HEK293 (cell line): ENCODE measurements around the gene DAPK2.

Experiments used
- CTCF ChIA-PET: fragments of 350-600 bp; formaldehyde crosslinking; extraction: SDS; loops from one replicate; lab custom pipeline; 2021; ENCODE audit warnings: antibody characterized with exemption; lab: Yijun Ruan, JAX
- POLR2A ChIA-PET: fragments of 300-600 bp; formaldehyde crosslinking; extraction: SDS; loops from one replicate; lab custom pipeline; 2020; ENCODE audit warnings: antibody characterized with exemption, inconsistent platforms; lab: Yijun Ruan, JAX
- H3K27ac ChIP-seq: fragments of 200-500 bp; sonication (Bioruptor generic); 2 replicates; pipeline ENCODE4 v1.5.1; 2014; ENCODE audit warnings: low read depth, low read length, control low read depth, inconsistent platforms; ENCODE audit errors: extremely low read depth
- H3K36me3 ChIP-seq, 2 experiments: fragments of 200-500 bp in 1 of 2; sonication (Bioruptor generic) in 1 of 2; 1 replicate in 1 of 2; 2 replicates in 1 of 2; pipeline ENCODE4 v1.5.1; 2014 to 2017; ENCODE audit warnings: inconsistent platforms in 2 of 2, low read length in 2 of 2; ENCODE audit not compliant: control insufficient read depth in 2 of 2, insufficient read depth in 1 of 2
- H3K4me1 ChIP-seq: fragments of 200-500 bp; sonication (Bioruptor generic); 2 replicates; pipeline ENCODE4 v1.5.1; 2014; ENCODE audit warnings: mild to moderate bottlenecking, low read length, inconsistent platforms; ENCODE audit not compliant: control insufficient read depth, insufficient read depth
- H3K4me3 ChIP-seq: 2 replicates; pipeline ENCODE4 v1.5.1; 2011; ENCODE audit warnings: low read depth, mild to moderate bottlenecking, control low read depth, low read length, moderate library complexity
- H3K9me3 ChIP-seq: fragments of 200-500 bp; sonication (Bioruptor generic); 2 replicates; pipeline ENCODE4 v1.5.1; 2014; ENCODE audit warnings: low read depth, low read length, inconsistent platforms; ENCODE audit not compliant: control insufficient read depth, insufficient read depth
- FEZF1 ChIP-seq: fragments of 450-650 bp; formaldehyde crosslinking; IDR thresholded peaks from 2 replicates; pipeline ENCODE4 v1.5.1; 2016; ENCODE audit warnings: missing biosample characterization, missing genetic modification characterization
- GLIS1 ChIP-seq: fragments of 450-650 bp; formaldehyde crosslinking; IDR thresholded peaks from 2 replicates; pipeline ENCODE4 v1.5.1; 2016; ENCODE audit warnings: missing biosample characterization, missing genetic modification characterization
- KLF1 ChIP-seq: fragments of 450-650 bp; formaldehyde crosslinking; IDR thresholded peaks from 2 replicates; pipeline ENCODE4 v1.5.1; 2016; ENCODE audit warnings: missing biosample characterization, missing genetic modification characterization
- KLF7 ChIP-seq: fragments of 450-650 bp; formaldehyde crosslinking; IDR thresholded peaks from 2 replicates; pipeline ENCODE4 v1.5.1; 2016; ENCODE audit warnings: missing biosample characterization, missing genetic modification characterization, borderline replicate concordance
- REPIN1 ChIP-seq: fragments of 450-650 bp; formaldehyde crosslinking; IDR thresholded peaks from 2 replicates; pipeline ENCODE4 v1.5.1; 2017; ENCODE audit warnings: missing biosample characterization, missing genetic modification characterization, low read depth
- SCRT1 ChIP-seq: fragments of 450-650 bp; formaldehyde crosslinking; IDR thresholded peaks from 2 replicates; pipeline ENCODE4 v1.5.1; 2016; ENCODE audit warnings: missing biosample characterization, missing genetic modification characterization, borderline replicate concordance
- ZBTB21 ChIP-seq: fragments of 450-650 bp; formaldehyde crosslinking; IDR thresholded peaks from 2 replicates; pipeline ENCODE4 v1.5.1; 2017; ENCODE audit warnings: missing biosample characterization, missing genetic modification characterization
- ZFP69B ChIP-seq: fragments of 450-650 bp; formaldehyde crosslinking; IDR thresholded peaks from 2 replicates; pipeline ENCODE4 v1.5.1; 2016; ENCODE audit warnings: missing biosample characterization, missing genetic modification characterization
- ZNF148 ChIP-seq: fragments of 450-650 bp; formaldehyde crosslinking; IDR thresholded peaks from 2 replicates; pipeline ENCODE4 v1.5.0; 2017; ENCODE audit warnings: missing biosample characterization, missing genetic modification characterization, borderline replicate concordance
- ZNF157 ChIP-seq: fragments of 450-650 bp; formaldehyde crosslinking; IDR thresholded peaks from 2 replicates; pipeline ENCODE4 v1.5.1; 2016; ENCODE audit warnings: missing biosample characterization, missing genetic modification characterization
- ZNF169 ChIP-seq: fragments of 450-650 bp; formaldehyde crosslinking; IDR thresholded peaks from 2 replicates; pipeline ENCODE4 v1.5.1; 2016; ENCODE audit warnings: missing biosample characterization, missing genetic modification characterization
- ZNF19 ChIP-seq: fragments of 450-650 bp; formaldehyde crosslinking; IDR thresholded peaks from 2 replicates; pipeline ENCODE4; 2016; ENCODE audit warnings: missing biosample characterization, missing genetic modification characterization, low read depth
- ZNF214 ChIP-seq: fragments of 450-650 bp; formaldehyde crosslinking; IDR thresholded peaks from 2 replicates; pipeline ENCODE4 v1.5.1; 2017; ENCODE audit warnings: missing biosample characterization, mild to moderate bottlenecking, missing genetic modification characterization, borderline replicate concordance
- ZNF335 ChIP-seq: fragments of 450-650 bp; formaldehyde crosslinking; conservative IDR thresholded peaks from 2 replicates; pipeline ENCODE4 v1.5.1; 2016; ENCODE audit warnings: missing biosample characterization, missing genetic modification characterization
- ZNF473 ChIP-seq: fragments of 450-650 bp; formaldehyde crosslinking; IDR thresholded peaks from 2 replicates; pipeline ENCODE4 v1.5.1; 2017; ENCODE audit warnings: missing biosample characterization, missing genetic modification characterization
- ZNF555 ChIP-seq: fragments of 450-650 bp; formaldehyde crosslinking; conservative IDR thresholded peaks from 2 replicates; pipeline ENCODE4 v1.5.1; 2017; ENCODE audit warnings: missing biosample characterization, mild to moderate bottlenecking, missing genetic modification characterization, inconsistent platforms
- ZNF571 ChIP-seq: fragments of 450-650 bp; formaldehyde crosslinking; IDR thresholded peaks from 2 replicates; pipeline ENCODE4 v1.5.0; 2017; ENCODE audit warnings: missing biosample characterization, missing genetic modification characterization
- ZNF792 ChIP-seq: fragments of 450-650 bp; formaldehyde crosslinking; IDR thresholded peaks from 2 replicates; pipeline ENCODE4 v1.5.1; 2016; ENCODE audit warnings: missing biosample characterization, missing genetic modification characterization
- ZNF843 ChIP-seq: fragments of 450-650 bp; formaldehyde crosslinking; IDR thresholded peaks from 2 replicates; pipeline ENCODE4 v1.5.1; 2016; ENCODE audit warnings: missing biosample characterization, missing genetic modification characterization
- TF ChIP-seq, protein P1 (sequence below): fragments of 450-650 bp; formaldehyde crosslinking; IDR thresholded peaks from 2 replicates; pipeline ENCODE4 v1.5.1; 2016; ENCODE audit warnings: missing biosample characterization, missing genetic modification characterization, low read depth
- TF ChIP-seq, protein P2 (sequence below): IDR thresholded peaks from 2 replicates; pipeline ENCODE4 v1.6.1; 2011; ENCODE audit warnings: mild to moderate bottlenecking, low read depth, low read length, borderline replicate concordance
- TF ChIP-seq, protein P3 (sequence below): fragments of 450-650 bp; formaldehyde crosslinking; IDR thresholded peaks from 2 replicates; pipeline ENCODE4; 2016; ENCODE audit warnings: missing biosample characterization, missing genetic modification characterization
- TF ChIP-seq, protein P4 (sequence below): fragments of 450-650 bp; formaldehyde crosslinking; IDR thresholded peaks from 2 replicates; pipeline ENCODE4 v1.5.1; 2016; ENCODE audit warnings: missing biosample characterization, missing genetic modification characterization, borderline replicate concordance

DAPK2 gene

GRCh38 chr15:63902671-63903035 is 143.6 kb downstream of the DAPK2 start:
- Histone ChIP-seq H3K36me3 (no peaks in the 10 kb centered on the region), H3K27ac (no peak overlapping the region), H3K4me3 (no peak overlapping the region), H3K4me1 (no peaks in the 10 kb centered on the region), H3K9me3 (no peaks in the 10 kb centered on the region)
- CTCF ChIA-PET, result interaction anchor here (1.1 kb wide), 1 partner anchor 12 kb away, joined by 3 read pairs; no protein-coding TSS in a partner anchor
- POLR2A ChIA-PET, result no interaction called here
- no peak for TF ChIP-seq KLF7 (tag by site-specific recombination)
- TF ChIP-seq ZNF571 (tag by site-specific recombination), result no peak
- TF ChIP-seq ZNF792, result no peak
- no peak for TF ChIP-seq ZBTB21 (tag by site-specific recombination)
- no peak for TF ChIP-seq SCRT1
- no peak for TF ChIP-seq FEZF1 (tag by site-specific recombination)
- TF ChIP-seq GLIS1, result no peak
- TF ChIP-seq, protein P1, sequence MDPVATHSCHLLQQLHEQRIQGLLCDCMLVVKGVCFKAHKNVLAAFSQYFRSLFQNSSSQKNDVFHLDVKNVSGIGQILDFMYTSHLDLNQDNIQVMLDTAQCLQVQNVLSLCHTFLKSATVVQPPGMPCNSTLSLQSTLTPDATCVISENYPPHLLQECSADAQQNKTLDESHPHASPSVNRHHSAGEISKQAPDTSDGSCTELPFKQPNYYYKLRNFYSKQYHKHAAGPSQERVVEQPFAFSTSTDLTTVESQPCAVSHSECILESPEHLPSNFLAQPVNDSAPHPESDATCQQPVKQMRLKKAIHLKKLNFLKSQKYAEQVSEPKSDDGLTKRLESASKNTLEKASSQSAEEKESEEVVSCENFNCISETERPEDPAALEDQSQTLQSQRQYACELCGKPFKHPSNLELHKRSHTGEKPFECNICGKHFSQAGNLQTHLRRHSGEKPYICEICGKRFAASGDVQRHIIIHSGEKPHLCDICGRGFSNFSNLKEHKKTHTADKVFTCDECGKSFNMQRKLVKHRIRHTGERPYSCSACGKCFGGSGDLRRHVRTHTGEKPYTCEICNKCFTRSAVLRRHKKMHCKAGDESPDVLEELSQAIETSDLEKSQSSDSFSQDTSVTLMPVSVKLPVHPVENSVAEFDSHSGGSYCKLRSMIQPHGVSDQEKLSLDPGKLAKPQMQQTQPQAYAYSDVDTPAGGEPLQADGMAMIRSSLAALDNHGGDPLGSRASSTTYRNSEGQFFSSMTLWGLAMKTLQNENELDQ (tag by site-specific recombination), result no peak
- no peak for TF ChIP-seq REPIN1 (tag by site-specific recombination)
- TF ChIP-seq, protein P2, sequence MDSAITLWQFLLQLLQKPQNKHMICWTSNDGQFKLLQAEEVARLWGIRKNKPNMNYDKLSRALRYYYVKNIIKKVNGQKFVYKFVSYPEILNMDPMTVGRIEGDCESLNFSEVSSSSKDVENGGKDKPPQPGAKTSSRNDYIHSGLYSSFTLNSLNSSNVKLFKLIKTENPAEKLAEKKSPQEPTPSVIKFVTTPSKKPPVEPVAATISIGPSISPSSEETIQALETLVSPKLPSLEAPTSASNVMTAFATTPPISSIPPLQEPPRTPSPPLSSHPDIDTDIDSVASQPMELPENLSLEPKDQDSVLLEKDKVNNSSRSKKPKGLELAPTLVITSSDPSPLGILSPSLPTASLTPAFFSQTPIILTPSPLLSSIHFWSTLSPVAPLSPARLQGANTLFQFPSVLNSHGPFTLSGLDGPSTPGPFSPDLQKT, result no peak
- no peak for TF ChIP-seq ZNF19 (tag by site-specific recombination)
- no peak for TF ChIP-seq ZNF555 (tag by site-specific recombination)
- TF ChIP-seq KLF1 (tag by site-specific recombination), result no peak
- TF ChIP-seq ZNF148 (tag by site-specific recombination), result no peak
- no peak for TF ChIP-seq ZFP69B (tag by site-specific recombination)
- TF ChIP-seq ZNF843 (tag by site-specific recombination), result no peak
- TF ChIP-seq ZNF473, result no peak
- TF ChIP-seq ZNF335, result no peak
- TF ChIP-seq ZNF214, result no peak

DNA sequence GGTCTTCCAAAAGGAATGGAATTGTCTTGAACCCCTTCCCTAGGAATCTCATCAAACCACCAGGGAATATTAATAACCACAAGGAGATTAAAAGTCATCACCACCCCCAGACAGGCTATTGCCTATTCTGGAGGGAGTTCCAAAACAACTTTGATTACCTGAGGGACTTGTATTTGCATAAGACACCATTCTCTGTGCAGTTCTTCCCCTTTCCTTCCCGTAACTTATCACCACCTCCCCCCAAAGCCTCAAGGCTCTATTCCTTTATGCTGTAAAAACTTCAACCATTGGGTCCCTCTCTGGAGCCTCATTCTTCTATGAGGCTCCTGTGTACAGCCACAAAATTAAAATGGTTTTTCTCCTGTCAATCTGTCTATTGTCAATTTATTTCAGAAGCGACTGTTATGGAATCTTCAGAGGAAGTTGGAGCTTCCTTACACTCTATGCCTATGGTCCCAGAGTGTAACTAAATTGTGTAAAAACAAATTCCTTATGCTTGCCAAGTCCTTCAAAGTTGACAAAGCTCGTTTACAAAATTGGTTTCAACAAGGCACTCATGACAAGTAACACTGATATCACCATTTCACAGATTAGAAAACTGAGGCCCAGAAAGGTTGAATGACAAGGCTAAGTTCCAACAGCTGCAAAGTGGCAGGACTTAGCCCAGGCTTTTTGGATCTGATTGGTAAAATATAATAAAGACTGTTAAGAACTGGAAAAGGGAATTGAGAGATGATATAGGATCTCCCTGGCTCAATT is 144.2 kb downstream of the DAPK2 start:
- Histone ChIP-seq H3K9me3 (no peaks in the 10 kb centered on the region), H3K27ac (no peak overlapping the region), H3K36me3 (no peaks in the 10 kb centered on the region), H3K4me1 (no peaks in the 10 kb centered on the region), H3K4me3 (no peak overlapping the region)
- ChIA-PET POLR2A (no interaction called here), CTCF (interaction anchor here (0.8 to 1.1 kb wide), 2 partner anchors 10 to 12 kb away, joined by 3 to 4 read pairs; no protein-coding TSS in a partner anchor)
- TF ChIP-seq, protein P3, sequence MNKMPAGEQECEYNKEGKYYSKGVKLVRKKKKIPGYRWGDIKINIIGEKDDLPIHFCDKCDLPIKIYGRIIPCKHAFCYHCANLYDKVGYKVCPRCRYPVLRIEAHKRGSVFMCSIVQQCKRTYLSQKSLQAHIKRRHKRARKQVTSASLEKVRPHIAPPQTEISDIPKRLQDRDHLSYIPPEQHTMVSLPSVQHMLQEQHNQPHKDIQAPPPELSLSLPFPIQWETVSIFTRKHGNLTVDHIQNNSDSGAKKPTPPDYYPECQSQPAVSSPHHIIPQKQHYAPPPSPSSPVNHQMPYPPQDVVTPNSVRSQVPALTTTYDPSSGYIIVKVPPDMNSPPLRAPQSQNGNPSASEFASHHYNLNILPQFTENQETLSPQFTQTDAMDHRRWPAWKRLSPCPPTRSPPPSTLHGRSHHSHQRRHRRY (tag by site-specific recombination), result no peak
- no peak for TF ChIP-seq ZNF157 (tag by site-specific recombination)
- TF ChIP-seq ZNF169 (tag by site-specific recombination), result no peak
- TF ChIP-seq, protein P4, sequence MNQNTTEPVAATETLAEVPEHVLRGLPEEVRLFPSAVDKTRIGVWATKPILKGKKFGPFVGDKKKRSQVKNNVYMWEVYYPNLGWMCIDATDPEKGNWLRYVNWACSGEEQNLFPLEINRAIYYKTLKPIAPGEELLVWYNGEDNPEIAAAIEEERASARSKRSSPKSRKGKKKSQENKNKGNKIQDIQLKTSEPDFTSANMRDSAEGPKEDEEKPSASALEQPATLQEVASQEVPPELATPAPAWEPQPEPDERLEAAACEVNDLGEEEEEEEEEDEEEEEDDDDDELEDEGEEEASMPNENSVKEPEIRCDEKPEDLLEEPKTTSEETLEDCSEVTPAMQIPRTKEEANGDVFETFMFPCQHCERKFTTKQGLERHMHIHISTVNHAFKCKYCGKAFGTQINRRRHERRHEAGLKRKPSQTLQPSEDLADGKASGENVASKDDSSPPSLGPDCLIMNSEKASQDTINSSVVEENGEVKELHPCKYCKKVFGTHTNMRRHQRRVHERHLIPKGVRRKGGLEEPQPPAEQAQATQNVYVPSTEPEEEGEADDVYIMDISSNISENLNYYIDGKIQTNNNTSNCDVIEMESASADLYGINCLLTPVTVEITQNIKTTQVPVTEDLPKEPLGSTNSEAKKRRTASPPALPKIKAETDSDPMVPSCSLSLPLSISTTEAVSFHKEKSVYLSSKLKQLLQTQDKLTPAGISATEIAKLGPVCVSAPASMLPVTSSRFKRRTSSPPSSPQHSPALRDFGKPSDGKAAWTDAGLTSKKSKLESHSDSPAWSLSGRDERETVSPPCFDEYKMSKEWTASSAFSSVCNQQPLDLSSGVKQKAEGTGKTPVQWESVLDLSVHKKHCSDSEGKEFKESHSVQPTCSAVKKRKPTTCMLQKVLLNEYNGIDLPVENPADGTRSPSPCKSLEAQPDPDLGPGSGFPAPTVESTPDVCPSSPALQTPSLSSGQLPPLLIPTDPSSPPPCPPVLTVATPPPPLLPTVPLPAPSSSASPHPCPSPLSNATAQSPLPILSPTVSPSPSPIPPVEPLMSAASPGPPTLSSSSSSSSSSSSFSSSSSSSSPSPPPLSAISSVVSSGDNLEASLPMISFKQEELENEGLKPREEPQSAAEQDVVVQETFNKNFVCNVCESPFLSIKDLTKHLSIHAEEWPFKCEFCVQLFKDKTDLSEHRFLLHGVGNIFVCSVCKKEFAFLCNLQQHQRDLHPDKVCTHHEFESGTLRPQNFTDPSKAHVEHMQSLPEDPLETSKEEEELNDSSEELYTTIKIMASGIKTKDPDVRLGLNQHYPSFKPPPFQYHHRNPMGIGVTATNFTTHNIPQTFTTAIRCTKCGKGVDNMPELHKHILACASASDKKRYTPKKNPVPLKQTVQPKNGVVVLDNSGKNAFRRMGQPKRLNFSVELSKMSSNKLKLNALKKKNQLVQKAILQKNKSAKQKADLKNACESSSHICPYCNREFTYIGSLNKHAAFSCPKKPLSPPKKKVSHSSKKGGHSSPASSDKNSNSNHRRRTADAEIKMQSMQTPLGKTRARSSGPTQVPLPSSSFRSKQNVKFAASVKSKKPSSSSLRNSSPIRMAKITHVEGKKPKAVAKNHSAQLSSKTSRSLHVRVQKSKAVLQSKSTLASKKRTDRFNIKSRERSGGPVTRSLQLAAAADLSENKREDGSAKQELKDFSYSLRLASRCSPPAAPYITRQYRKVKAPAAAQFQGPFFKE (tag by site-specific recombination), result no peak
